GM18519 (cell line): ENCODE measurements around the gene EPHB2.

Source experiments
- ATAC-seq: cut with Tn5 transposase; IDR thresholded peaks from one replicate; pipeline ENCODE4 v1.9.1; 2021; ENCODE audit warnings: mild to moderate bottlenecking, moderate library complexity; ENCODE audit not compliant: unreplicated experiment, low FRiP score

Gene EPHB2

DNA sequence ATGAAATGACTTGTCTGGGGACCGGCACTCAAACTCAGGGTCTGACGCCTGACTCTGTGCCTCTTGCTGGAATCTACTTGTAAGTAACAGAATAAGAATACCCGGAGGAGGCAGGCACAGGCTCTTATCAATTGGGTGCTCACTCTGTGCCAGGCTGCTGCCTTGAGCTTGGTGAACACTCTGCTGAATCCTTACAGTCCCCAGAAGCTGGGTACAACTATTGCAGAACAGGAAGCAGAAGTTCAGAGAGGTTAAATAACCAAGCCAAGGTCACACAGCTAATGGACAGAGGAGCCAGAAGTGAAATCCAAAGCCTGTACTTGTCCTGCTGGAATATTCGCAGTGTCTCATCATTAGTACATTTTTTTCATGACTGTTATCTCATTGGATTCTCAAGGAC, 86.0 kb downstream of the EPHB2 start:
- ATAC-seq, result no peak

DNA sequence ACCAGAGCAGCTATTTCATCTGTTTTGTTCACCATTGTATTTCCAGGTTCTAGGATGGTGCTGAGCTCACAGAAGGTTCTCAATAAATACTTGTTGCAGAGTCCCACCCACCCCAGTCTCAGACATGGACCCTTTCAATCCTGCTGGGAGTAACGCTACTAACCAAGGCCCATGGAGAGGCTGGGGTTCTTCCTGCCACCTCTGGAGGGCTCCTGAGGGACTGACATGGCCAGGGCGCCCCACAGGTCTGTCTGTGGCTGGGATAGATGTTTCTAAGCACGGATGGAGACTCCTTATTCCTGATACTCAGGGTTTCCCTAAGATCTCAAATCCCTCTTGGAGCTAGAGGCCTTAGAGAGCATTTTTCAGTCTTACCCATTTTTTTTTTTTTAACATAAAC, 87.4 kb downstream of the EPHB2 start:
- ATAC-seq, result no peak

DNA sequence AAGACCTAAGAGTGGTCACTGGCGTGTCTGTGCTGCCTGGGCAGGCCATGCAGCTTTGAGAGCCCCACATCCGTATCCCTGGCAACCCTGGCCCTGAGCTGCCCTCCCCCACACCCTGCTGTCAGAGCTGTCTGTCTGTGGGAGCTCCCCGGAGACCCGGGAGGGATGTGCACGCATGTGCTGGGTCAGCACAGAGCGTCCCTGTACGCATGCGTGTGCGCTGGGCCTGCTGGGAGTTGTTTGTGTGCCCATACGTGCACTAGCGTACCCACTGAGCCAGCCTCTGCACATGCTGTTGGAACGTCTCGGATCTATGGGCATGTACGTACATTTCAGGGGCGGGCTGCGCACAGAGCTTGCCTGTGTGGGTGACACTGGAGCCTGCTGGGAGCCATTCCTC, 89.3 kb downstream of the EPHB2 start:
- ATAC-seq, result no peak

DNA sequence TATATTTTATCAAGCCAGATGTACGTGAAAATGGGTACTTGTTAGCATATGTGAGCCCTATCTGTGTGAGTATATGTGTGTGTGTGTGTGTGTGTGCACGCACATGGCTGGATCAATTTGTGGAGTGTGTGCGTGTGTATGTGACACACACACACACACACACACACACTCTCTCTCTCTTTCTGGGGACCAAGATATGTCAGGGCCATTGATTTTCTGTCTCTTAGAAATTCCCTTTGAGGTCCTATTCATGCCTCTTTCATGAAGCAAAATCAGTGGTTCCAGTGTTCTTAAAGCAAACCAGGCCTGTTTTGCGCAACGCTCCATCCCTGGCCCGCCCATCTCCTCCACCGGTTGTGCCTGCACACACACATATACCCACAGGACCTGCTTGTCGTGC, 90.0 kb downstream of the EPHB2 start:
- no peak for ATAC-seq

DNA sequence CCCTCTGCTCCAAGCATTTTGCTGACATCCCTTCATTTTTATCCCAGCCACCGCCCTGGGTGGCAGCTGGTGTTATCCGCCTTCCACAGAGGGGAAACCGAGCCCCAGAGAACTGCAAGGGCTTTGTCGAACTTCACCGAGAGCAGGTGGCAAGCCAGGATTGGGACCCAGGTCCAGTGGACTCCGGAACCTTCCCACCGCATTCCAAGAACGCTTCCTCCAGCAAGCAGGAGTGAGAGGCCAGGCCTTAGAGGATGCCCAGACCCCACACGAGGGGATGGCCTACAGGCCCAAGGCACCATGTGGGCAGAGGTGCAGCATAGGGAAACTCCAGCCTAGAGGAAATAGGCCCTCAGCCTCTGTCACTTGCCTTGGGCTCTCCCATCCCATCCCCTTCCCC, 90.7 kb downstream of the EPHB2 start:
- ATAC-seq, result no peak

DNA sequence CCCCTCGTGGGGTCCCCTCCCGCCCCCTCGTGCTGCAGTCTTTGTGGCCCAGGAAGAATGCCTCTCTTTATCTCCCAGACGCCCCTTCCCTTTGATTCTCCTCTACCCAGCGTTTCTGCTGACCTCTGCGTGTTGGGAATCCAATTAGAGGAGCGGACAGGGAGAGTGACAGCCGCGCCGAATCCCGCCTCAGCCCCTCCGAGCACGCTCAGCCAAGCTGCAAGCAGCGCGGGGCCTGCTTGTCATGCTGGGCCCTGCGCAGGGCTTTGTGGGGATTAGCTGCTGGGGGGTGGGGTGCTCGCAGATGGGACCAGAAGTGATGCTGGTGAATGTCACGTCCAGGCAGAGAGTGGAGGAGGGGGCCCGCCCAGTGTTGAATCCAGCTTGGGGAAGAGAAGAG, 91.1 kb downstream of the EPHB2 start:
- ATAC-seq, result no peak

DNA sequence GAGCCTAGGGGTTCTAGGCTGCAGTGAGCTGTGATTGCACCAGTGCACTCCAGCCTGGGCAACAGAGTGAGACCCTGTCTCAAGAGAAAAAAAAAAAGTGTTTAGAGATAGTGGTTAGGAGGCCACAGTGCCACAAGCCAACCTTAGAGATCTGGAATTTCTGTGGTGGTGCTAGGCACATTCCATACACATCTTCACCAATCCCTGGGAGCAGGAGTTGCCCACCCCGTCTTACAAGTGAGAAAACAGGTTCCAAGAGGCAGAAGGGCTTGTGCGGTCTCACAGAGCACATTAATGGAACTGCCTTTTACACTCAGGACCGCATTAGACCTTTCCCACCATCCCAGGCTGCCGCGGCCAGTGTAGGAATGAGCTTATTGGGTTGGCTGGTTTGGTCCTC, 93.2 kb downstream of the EPHB2 start:
- ATAC-seq, result no peak

DNA sequence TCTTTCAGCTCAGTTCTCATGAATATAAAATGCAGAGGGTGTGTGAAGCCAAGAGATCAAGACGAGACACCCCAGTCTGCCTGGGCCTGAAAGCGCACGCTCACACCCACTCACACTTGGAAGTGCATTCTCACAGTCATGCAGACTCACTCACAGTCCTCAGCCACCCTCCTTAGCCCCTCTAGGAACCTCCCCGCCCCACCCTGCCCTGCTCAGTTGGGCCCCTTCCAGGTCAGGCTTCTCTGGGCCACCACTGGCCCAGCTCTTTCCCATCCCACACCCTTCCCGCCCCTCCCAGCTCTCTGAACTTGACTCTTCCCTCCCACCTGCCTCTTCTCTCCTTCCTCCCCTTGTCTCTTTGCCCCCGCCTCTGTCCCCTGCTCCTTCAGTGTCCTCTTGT, 93.8 kb downstream of the EPHB2 start:
- ATAC-seq, result no peak

DNA sequence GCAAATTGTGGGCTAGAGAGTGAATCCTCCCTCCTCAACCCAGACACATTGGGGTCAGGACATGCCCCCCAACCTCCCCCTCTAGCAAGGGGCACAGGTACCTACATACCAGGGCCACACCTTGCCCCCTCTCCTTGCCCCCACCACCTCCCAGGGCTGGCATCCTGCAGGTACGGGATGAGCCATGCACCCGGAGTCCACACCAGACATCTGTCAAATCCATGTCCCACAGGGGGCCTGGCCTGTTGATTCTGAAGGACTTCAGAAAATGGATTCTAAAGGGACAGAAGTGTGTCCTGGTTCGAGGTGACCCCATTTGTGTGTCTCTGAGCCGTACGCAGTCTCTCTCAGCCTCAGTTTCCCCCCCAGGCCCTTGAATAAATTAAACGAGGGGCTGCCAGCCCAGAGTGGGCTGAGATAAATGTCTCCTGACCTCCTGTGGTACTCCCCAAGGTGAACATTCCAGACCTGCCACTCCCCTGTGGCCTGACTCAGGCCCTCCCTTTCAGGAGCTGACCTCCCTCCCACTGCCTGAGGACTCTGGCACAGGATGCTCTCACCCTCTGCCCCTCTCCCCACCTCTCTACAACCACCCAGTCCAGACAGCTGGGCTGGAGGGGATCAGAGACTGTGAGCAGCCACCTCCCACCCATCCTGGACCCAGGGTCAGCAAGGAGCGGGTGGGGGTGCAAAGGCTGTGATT, 94.5 kb downstream of the EPHB2 start:
- ATAC-seq, result no peak

DNA sequence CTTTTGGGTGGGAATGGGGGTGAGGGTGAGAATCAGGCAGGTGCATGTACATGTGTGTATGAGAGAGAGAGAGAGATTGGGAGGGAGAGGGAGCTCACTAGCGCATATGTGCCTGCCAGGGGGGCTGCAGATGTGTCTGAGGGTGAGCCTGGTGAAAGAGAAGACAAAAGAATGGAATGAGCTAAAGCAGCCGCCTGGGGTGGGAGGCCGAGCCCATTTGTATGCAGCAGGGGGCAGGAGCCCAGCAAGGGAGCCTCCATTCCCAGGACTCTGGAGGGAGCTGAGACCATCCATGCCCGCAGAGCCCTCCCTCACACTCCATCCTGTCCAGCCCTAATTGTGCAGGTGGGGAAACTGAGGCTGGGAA, 95.0 kb downstream of the EPHB2 start:
- no peak for ATAC-seq

DNA sequence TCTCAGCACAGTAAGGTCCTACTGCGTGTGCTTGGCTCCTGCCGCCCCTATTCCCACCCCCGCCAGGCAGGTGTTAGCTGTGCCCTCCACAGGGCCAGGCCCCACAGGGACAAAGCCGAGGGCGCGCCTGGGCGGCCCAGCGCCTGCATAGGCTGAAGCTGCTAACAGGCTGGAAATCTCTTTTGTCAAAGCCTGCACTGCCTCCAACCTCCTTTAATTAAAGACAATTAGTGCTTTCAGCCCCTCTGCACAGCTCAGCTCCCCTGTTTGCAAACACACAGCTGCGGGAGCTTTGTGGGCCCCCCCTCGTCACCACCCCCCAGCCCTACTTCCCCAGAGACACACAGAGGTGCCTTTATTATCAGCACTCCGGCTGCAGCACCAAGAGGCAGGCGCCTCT, 95.9 kb downstream of the EPHB2 start:
- ATAC-seq, result no peak

DNA sequence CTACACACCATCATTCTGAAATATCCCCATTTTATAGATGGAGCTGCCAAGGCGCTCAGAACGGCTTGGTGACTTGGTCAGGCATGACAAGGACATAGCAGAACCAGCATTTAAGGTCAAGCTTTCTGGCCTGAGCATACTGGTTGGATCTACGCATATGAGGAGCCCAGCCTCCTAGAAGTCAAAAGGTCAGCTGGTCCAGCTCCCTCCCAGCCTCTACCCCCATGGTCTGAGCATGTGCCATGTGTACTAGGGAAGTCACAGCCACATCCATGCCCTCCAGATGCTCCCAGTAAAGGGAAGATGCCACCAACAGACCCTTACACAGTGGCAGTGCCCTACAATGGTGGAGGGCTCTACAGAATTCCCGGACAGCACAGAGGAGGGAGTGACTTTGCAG, 96.7 kb downstream of the EPHB2 start:
- no peak for ATAC-seq

DNA sequence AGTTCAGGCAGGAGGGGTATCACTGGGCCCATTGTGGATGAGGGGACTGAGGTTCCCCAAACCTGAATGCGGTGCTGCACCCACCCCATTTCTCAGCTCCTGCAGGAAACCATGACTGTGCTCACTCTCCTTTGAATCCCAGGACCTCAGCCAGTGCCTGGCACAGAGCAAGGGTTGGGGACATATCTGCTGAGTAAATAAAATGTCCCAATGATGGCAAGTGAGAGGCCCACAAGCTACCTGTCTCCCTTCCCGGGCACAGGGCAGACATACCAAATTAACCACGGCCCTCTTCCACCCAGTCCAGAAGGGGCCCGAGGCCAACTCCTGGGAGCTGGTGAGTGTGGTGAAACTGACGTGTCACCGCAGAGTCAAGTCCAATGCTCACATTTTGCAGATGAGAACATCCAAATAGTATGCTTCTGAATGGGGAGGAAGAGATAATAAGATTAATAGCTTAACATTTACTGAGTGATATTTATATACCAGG, 97.6 kb downstream of the EPHB2 start:
- no peak for ATAC-seq

DNA sequence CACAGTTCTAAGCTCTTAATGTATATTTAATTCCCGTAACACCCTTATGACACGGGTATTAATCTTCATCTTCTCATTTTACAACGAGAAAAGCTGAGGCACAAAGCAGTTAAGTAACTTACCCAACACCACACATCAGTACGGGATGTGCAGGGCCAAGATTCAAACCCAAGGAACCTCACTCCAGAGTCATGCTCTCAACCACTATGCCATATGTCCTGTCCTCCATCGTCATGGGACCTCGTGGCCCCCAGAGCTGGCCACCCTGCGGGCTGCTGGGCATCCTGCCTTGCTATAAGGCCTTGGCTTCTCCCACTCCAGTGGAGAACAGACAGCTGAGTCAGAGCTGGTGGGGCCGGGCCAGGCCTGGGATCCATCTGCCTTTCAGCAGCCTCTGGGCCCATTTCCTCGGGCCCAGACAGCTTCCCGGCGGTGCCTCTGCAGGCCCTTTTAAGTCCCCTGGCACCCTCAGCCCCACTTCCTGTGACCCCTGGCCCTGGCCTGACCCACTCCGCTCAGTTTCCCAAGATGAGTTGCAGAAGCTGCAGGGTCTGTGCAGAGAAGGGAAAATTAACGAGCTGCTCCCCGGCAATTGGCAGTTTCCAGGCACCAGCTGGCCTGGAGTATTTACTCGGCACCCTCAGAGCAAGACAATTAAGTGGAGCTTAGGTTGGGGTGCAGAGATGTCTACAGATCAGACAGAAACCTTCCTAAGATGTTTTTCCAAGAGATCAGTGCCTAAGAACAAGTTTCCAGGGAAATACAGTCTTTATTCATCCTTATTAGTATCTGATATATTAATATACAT, 98.2 kb downstream of the EPHB2 start:
- no peak for ATAC-seq

DNA sequence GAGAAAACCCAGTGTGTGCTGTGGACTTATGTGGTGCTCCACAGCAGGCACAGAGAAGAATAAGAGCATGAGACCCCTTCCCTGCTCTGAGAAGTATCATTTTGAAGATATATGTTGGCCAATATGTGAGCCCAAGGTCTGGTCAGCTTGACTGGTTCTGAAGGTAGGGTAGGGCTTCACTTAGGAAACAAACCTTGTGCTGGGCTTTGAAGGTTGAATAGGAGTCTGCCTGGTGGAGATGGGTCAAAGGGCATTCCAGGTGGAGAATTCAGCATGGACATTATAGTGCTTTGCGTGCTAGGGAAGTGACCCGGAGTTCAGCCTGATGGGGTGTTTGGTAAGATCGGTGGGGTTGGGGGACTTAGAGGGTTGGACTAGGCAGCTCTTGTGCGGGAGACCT, 99.1 kb downstream of the EPHB2 start:
- ATAC-seq, result no peak

DNA sequence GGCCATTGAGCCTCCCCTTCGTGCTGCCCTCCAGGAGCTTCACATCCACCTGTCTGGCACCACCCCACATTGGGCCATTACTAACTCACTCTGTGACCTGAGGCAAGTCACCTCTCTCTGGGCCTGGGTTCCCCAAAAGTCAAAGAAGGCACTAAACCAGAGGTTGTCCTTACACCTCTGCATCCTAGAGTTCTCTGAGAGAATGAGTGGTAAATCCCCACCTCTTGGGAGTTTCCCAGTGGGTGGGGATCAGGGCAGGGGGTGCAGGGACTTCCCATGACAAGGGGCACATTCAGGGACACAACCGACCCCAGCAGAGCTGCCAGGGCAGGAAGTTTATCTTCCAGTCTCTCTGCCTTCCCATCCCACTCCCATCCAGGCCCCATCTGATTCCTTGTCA, 99.7 kb downstream of the EPHB2 start:
- ATAC-seq, result no peak

DNA sequence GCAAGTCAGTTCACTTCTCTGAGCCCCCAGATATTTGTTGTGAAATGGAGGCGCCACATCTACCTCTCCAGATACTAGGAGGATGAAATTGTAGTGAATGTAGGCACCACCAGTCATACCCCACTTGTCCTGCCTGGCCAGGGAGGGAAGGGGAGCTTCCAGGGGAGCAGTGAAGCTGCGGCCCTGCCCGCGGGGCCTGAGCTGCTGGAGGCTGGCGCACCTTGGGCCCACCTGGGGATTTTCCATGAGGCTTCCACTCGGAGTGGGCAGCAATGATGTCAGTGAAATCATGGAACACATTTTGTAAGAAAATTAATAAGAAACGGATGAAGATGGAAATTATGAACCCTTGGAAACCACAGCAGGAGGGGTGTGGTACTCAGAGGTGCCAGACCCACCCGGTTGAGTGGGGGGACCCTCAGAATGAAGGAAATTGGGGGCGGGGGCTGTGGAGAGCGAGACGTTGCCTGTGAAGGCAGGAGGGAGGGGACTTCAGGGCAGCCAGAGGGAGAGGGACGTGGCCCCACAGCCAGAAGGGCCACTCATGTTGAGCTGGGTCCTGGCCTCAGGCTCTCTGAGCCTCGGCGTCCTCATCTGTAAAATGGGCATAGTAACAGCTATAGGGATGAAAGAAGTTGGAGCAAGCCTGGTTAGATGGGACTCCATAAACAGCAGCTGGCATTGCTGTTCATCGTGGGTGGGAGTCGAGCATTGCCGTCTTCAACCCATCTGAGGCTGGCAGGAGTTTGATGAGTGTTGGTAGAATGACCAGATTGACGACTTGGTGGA, 101.6 kb downstream of the EPHB2 start:
- ATAC-seq, result no peak

DNA sequence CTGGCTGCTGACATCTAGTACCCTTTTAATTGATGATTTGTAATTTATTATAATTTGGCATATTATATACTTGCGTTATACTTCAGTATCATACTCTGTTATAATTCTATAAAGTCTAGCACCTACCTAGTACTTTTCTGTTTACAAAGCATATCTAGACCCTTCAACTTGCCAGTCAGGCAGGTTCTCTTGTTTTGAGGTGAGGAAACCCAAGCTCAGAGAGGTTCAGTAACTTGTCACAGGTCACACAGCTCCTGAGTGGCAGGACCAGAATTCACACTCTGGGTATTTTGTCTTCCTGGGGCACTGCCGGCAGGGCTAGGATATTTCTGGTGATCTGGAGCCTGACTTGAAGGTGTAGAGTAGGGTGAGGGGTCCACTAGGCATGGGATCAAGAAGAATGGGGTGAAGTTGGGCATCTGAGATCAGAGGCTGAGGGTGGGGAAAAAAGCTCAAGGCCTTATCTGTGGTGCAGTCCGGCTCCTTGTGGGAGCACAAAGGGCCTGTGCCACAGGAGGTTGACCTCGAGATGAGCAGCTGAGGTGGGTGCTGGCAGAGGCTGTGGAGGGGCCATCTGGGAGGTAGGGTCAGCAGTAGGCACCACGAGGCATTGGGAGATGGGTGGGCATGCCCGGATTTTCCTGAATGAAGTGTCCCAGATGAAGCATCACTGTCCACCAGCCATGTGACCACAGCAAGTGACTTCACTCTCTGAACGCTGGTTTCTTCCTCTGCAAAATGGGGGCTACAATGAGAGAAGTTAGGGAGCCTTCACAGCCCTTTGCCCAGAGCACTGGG, 102.6 kb downstream of the EPHB2 start:
- ATAC-seq, result no peak

DNA sequence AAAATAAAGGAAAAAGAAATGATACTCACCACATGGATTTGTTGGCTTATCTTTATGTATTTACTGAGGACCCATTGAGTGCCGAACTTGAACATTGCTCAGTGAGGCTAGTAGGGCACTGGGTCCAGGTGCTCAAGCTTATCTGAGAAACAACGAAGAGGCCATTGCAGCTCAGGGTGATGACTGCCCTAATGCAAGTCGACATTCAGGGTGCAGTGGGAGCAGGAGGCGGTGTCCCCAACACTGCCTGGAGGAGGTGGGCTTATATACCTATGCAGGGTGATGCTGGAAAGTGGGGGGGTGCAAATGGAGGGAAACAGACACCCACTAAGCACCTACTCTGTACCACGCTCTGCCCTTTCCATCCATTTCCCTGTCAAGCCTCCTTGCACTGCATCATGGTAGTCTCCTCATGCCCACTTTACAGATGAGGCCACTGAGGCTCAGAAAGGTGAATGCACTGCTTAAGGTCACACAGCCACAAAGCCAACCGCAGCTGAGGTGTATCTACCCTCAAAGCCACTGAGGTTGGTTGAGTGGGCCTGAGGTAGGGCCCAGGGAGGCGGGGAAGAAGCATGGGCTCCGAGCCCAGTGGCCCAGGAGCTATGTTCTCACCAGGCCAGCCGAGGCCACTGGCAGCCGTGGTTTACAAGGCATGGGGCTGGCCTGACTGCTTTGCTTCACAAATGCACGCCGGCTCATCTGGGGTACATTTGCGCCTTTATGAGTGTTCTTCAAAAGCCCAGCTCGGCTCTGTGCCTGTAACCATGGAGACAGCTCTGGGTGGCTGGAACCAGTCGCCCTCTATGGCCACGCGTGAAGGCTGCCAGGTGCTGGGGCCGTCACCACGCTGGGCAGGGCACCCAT, 103.8 kb downstream of the EPHB2 start:
- no peak for ATAC-seq

DNA sequence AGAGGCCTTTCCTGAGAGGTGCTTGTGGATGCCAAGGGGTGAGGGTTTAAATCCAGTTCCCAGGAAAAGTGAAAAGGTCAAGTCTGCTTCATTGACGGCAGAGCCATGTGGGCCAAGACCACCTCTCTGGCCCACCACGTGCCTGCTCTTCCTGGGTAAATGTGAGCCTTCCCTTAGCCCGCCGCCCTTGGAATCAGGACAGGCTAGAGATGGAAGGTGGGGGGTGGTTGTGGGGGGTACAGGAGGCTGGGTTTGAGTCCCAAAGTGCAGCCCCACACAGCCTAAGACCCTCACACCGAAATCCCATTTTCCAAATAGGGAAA, 104.4 kb downstream of the EPHB2 start:
- ATAC-seq, result no peak
